Stimulated activated naive B cell treated with anti-CD40 and anti-IgM and Interleukin-4, amounts not matched to agents 10 μg/mL and 1 μg/mL and 100 μg/mL, for 72 hours (primary cell): Measurements from ENCODE around the gene IL17RC.
"Not testable (repeated sequence)": the region's sequence is repeated elsewhere in the genome, so short reads cannot be mapped to it uniquely, and the experiment has no call there.

ENCODE experiments used
- ATAC-seq, 2 donors: fragments of 150-1000 bp; cut with Tn5 transposase; replicated peaks; 2 replicates each; pipeline ENCODE4 v1.10.0; 2021; ENCODE audit warnings: moderate library complexity in 1 of 2
- DNase-seq: peaks from one replicate; pipeline ENCODE4 v3.0.0; 2021
- H3K27ac Mint-ChIP-seq: one replicate; pipeline ENCODE4 v1.8.0; 2022; ENCODE audit warnings: mild to moderate bottlenecking, mixed read lengths
- H3K27me3 Mint-ChIP-seq, 2 donors: one replicate each; pipeline ENCODE4 v1.8.0; 2022; ENCODE audit warnings: mixed read lengths in 2 of 2
- H3K36me3 Mint-ChIP-seq, 2 donors: one replicate each; pipeline ENCODE4 v1.8.0; 2022; ENCODE audit warnings: mixed read lengths in 2 of 2, mild to moderate bottlenecking in 1 of 2
- H3K4me1 Mint-ChIP-seq, 2 donors: one replicate each; pipeline ENCODE4 v1.8.0; 2022; ENCODE audit warnings: mixed read lengths in 2 of 2, mild to moderate bottlenecking in 1 of 2
- H3K4me3 Mint-ChIP-seq, 2 donors: one replicate each; pipeline ENCODE4 v1.8.0; 2022; ENCODE audit warnings: mild to moderate bottlenecking in 2 of 2, mixed read lengths in 2 of 2, moderate library complexity in 1 of 2
- H3K9me3 Mint-ChIP-seq, 2 donors: one replicate each; pipeline ENCODE4 v1.8.0; 2022; ENCODE audit warnings: mixed read lengths in 2 of 2, mild to moderate bottlenecking in 1 of 2

The IL17RC gene

DNA sequence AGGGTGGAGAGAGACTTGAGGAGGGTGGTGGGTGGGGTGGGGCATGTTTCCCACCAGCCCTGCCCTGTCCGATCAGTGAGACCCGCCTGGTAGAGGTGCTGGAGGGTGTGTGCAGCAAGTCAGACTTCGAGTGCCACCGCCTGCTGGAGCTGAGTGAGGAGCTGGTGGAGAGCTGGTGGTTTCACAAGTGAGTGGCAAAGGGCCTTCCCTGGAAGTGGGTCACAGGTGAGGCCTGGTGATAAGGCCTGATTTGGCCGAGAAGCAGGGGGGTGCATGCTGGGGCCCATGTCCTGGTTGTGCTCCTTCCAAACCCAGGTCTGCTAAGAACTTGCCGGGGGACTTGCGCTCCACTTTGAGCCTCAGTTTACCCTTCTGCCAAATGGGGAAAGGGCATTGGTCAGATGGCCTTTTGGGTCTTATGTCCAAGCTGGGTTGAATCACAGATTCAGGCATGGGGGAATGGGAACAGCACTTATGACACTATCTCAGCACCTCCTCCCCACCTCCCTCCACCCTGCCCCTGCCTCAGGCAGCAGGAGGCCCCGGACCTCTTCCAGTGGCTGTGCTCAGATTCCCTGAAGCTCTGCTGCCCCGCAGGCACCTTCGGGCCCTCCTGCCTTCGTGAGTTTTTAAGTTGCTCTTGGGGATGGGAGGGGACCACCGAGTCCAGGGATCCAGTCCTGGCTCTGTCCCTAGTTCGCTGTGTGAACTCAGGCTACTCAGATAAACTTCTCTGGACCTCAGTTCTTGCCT, 20.8 kb downstream of the IL17RC start:
- no peaks in the 10 kb centered on the region for H3K27me3 Mint-ChIP-seq
- peaks cover 0 to 1% of the 10 kb centered on the region in 2 donors for H3K9me3 Mint-ChIP-seq
- ATAC-seq (no peak), DNase-seq (no peak)
- peaks cover 30 to 34% of the 10 kb centered on the region in 2 donors for H3K36me3 Mint-ChIP-seq
- no peak overlapping the region for H3K27ac Mint-ChIP-seq
- no peak overlapping the region for H3K4me3 Mint-ChIP-seq
- peaks cover 14 to 30% of the 10 kb centered on the region in 2 donors for H3K4me1 Mint-ChIP-seq

GRCh38 chr3:9938966-9939365, 22.1 kb downstream of the IL17RC start:
- ATAC-seq = no peak
- no peaks in the 10 kb centered on the region for H3K27me3 Mint-ChIP-seq
- peaks cover 33 to 46% of the 10 kb centered on the region in 2 donors for H3K36me3 Mint-ChIP-seq
- peaks cover 0 to 1% of the 10 kb centered on the region in 2 donors for H3K9me3 Mint-ChIP-seq
- H3K27ac Mint-ChIP-seq = no peak overlapping the region
- DNase-seq = no peak
- peaks cover 14 to 20% of the 10 kb centered on the region in 2 donors for H3K4me1 Mint-ChIP-seq
- no peak overlapping the region for H3K4me3 Mint-ChIP-seq

GRCh38 chr3:9939906-9940305, 23.0 kb downstream of the IL17RC start:
- Mint-ChIP-seq H3K4me1 (peaks cover 9 to 13% of the 10 kb centered on the region in 2 donors), H3K36me3 (peaks cover 32 to 51% of the 10 kb centered on the region in 2 donors), H3K4me3 (peak overlapping the region in 1 of 2 donors; percentile 25)
- not testable (repeated sequence) for DNase-seq, H3K27me3 Mint-ChIP-seq, H3K9me3 Mint-ChIP-seq, H3K27ac Mint-ChIP-seq, ATAC-seq

DNA sequence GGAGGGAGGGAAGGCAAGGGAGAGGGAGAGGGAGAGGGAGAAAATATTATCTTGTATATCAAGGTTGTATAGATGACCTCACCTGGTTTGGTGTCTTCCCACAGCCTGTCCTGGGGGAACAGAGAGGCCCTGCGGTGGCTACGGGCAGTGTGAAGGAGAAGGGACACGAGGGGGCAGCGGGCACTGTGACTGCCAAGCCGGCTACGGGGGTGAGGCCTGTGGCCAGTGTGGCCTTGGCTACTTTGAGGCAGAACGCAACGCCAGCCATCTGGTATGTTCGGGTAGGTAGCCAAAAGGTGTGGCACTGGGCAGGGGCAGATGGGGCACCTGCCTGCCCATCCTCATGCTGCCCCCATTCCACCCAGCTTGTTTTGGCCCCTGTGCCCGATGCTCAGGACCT, 23.8 kb downstream of the IL17RC start:
- Mint-ChIP-seq H3K4me3 (no peak overlapping the region), H3K27ac (no peak overlapping the region), H3K36me3 (peaks cover 25 to 48% of the 10 kb centered on the region in 2 donors), H3K27me3 (no peaks in the 10 kb centered on the region), H3K4me1 (peaks cover under 1 to 9% of the 10 kb centered on the region in 2 donors), H3K9me3 (peaks cover 0 to 1% of the 10 kb centered on the region in 2 donors)
- ATAC-seq (no peak), DNase-seq (no peak)

- ATAC-seq (no peak), DNase-seq (no peak)
- Mint-ChIP-seq H3K27me3 (no peaks in the 10 kb centered on the region), H3K4me1 (peaks cover 0 to 13% of the 10 kb centered on the region in 2 donors), H3K36me3 (peaks cover 26 to 46% of the 10 kb centered on the region in 2 donors), H3K27ac (peak overlapping the region; percentile 51), H3K4me3 (no peak overlapping the region), H3K9me3 (peaks cover 0 to 1% of the 10 kb centered on the region in 2 donors)
Observed at GRCh38 chr3:9942164-9942563, 25.3 kb downstream of the IL17RC start.

- Mint-ChIP-seq H3K27me3 (no peaks in the 10 kb centered on the region), H3K9me3 (peaks cover 0 to 1% of the 10 kb centered on the region in 2 donors), H3K4me1 (peaks cover 0 to 13% of the 10 kb centered on the region in 2 donors), H3K4me3 (no peak overlapping the region), H3K27ac (peak overlapping the region; percentile 32), H3K36me3 (peaks cover 21 to 40% of the 10 kb centered on the region in 2 donors)
- ATAC-seq (no peak), DNase-seq (no peak)
Observed at GRCh38 chr3:9942934-9943690, 26.2 kb downstream of the IL17RC start.

DNA sequence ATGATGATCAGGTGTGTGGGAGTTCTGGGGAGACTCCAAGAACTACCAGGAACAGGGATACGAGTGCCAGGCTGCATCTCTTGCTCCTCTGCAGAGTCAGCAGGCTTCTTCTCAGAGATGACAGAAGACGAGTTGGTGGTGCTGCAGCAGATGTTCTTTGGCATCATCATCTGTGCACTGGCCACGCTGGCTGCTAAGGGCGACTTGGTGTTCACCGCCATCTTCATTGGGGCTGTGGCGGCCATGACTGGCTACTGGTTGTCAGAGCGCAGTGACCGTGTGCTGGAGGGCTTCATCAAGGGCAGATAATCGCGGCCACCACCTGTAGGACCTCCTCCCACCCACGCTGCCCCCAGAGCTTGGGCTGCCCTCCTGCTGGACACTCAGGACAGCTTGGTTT, 27.4 kb downstream of the IL17RC start:
- ATAC-seq (no peak), DNase-seq (no peak)
- Mint-ChIP-seq H3K27ac (no peak overlapping the region), H3K9me3 (peaks cover 0 to 1% of the 10 kb centered on the region in 2 donors), H3K4me1 (peaks cover 0 to 13% of the 10 kb centered on the region in 2 donors), H3K27me3 (no peaks in the 10 kb centered on the region), H3K4me3 (no peak overlapping the region), H3K36me3 (peaks cover 16 to 42% of the 10 kb centered on the region in 2 donors)

GRCh38 chr3:9945358-9945757, 28.5 kb downstream of the IL17RC start:
- no peak overlapping the region for H3K27ac Mint-ChIP-seq
- no peaks in the 10 kb centered on the region for H3K27me3 Mint-ChIP-seq
- no peak for ATAC-seq
- no peak for DNase-seq
- H3K4me3 Mint-ChIP-seq = no peak overlapping the region
- peaks cover 16 to 50% of the 10 kb centered on the region in 2 donors for H3K36me3 Mint-ChIP-seq
- H3K9me3 Mint-ChIP-seq = peaks cover 0 to 1% of the 10 kb centered on the region in 2 donors
- H3K4me1 Mint-ChIP-seq = peaks cover 2 to 18% of the 10 kb centered on the region in 2 donors

DNA sequence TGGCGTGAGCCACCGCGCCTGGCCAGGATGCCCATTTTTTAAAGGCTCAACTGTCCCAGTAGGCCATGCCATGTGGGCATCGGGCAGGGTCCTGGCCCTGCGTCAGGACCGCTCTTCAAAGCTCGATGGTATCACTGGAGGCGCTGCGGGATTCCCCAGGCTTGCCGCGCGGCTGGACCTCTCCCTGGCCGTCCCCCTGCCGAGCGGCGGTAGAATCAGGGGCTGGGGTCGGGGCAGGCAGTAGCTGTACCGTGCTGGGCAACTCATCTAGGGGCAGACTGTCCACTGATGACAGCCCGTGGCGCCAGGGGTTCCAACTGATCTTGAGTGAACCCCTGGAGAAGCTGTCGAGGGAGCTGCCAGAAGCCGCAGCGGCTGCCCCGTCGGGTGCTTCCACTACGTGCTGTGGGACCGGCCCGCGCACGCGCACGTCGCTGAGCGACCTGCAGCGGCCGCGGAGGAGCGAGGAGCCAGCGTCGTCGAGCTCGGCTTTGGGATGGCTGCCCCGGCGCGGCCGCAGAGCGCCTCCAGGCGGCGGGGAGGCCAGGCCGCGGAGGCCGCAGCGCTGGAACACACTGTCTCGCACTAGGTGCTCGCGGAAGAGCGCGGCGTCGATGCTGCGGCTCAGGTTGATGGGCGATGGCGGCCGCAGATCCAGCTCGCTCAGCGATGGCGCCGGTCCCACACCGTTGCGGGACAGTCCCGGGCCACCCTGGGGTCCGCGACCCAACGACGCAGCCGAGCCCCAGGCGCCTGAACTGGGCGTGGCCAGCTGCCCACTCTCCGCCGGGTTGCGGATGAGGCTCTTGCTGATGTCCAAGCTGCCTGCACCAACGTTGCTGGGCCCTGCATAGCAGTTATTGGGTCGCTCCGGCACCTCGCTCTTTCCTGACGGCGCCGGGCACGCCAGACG, 29.5 kb downstream of the IL17RC start:
- Mint-ChIP-seq H3K27ac (peak overlapping the region; percentile 93), H3K4me3 (peak overlapping the region; percentile 79 to 83), H3K36me3 (peaks cover 10 to 44% of the 10 kb centered on the region in 2 donors), H3K9me3 (no peaks in the 10 kb centered on the region), H3K4me1 (peaks cover 8 to 28% of the 10 kb centered on the region in 2 donors), H3K27me3 (no peaks in the 10 kb centered on the region)
- DNase-seq (peak; percentile 60), ATAC-seq (peak; percentile 65 to 83)

DNA sequence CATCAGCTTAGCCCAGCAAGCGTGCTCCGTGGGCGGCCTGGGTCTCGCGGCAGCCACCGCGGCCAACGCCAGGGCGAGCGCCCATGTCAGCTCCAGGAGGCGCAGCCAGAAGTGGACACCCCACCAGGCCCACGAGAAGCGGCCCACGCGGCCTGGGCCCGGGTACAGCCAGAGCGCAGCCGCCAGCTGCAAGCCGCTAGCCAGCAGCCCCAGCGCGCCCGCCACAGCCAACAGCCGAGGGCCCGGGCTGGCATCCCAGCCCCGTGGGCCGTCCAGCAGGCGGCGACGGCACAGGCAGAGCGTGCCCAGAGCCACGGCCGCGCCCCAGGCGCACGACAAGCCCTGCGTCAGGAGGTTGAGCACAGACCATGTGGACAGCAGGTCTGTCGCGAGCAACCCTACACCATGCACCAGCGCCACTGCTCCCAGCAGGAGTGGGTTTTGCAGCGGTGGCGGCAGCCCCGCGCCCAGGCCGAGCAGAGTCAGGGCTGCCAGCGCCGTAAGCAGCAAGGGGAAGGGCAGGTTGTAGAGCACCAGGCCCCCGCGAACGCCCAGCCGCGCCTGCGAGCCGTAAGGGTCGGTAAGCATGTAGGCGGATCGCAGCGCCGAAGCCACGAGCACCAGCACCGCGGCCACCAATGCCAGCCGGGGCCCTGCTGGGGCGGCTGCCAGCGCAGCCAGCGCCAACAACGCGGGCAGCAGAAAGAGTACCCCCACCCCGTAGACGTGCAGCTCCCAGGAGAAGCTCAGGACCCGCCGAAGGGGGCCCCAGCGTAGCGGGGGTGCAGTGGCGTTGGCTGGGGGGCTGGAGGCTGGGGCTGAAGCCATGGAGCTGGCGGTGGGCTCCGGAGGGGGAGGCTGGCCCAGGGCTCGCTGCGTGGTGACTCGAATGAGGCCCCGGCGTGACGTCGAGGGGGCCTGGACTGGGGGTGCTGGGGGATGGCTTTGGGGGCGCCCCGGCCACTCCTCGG, 30.4 kb downstream of the IL17RC start:
- ATAC-seq (no peak), DNase-seq (no peak)
- Mint-ChIP-seq H3K36me3 (peaks cover 10 to 43% of the 10 kb centered on the region in 2 donors), H3K27ac (no peak overlapping the region), H3K27me3 (no peaks in the 10 kb centered on the region), H3K9me3 (no peaks in the 10 kb centered on the region), H3K4me1 (peaks cover 13 to 31% of the 10 kb centered on the region in 2 donors), H3K4me3 (no peak overlapping the region)

DNA sequence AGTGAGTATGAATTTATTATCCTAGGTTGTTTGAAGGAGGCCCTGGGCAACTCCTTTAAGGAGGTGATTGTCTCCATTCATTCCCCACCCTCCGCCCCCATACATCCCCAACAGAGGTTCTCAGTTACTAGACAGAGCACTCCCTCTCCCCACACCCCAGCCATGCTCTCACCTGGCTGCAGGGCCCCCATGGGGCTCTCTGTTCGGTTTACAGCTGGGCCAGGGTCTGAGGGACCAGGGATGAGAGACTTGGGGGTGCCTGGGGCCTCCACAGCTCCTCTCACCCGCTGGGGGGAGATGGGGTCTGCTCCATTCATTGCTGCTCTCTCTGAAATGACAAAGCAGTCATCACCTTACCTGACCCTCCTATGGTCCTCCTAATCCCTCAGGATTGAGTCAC, 31.7 kb downstream of the IL17RC start:
- no peak for DNase-seq
- peaks cover 6 to 35% of the 10 kb centered on the region in 2 donors for H3K36me3 Mint-ChIP-seq
- no peak for ATAC-seq
- H3K27me3 Mint-ChIP-seq = no peaks in the 10 kb centered on the region
- H3K9me3 Mint-ChIP-seq = no peaks in the 10 kb centered on the region
- H3K4me3 Mint-ChIP-seq = no peak overlapping the region
- peaks cover 14 to 31% of the 10 kb centered on the region in 2 donors for H3K4me1 Mint-ChIP-seq
- H3K27ac Mint-ChIP-seq = no peak overlapping the region

DNA sequence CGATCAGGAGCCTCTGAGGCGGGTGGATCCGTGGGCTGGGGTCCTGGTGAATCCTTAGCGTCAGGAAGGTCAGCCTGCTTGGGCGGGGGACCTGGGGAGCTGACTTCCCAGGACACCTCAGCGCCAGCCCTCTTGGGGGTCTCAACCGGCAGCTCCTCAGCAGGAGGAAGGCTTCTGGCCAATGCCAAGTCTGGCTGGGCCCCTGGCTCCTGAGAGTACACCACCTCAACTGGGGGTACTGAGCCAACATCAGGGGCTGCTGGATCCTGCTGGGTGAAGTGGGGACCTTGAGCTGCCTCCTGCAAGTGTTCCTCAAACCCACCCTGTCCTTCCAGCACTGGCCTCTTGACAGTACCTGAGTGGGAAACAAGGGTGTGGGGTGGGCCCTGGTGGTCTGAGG, 32.2 kb downstream of the IL17RC start:
- H3K9me3 Mint-ChIP-seq = no peaks in the 10 kb centered on the region
- no peaks in the 10 kb centered on the region for H3K27me3 Mint-ChIP-seq
- no peak overlapping the region for H3K27ac Mint-ChIP-seq
- H3K4me1 Mint-ChIP-seq = peaks cover 14 to 31% of the 10 kb centered on the region in 2 donors
- ATAC-seq (no peak), DNase-seq (no peak)
- peaks cover 6 to 30% of the 10 kb centered on the region in 2 donors for H3K36me3 Mint-ChIP-seq
- H3K4me3 Mint-ChIP-seq = no peak overlapping the region

GRCh38 chr3:9949626-9950025, 32.7 kb downstream of the IL17RC start:
- H3K4me3 Mint-ChIP-seq = no peak overlapping the region
- H3K4me1 Mint-ChIP-seq = peaks cover 14 to 31% of the 10 kb centered on the region in 2 donors
- H3K36me3 Mint-ChIP-seq = peaks cover 6 to 26% of the 10 kb centered on the region in 2 donors
- H3K27ac Mint-ChIP-seq = no peak overlapping the region
- no peaks in the 10 kb centered on the region for H3K9me3 Mint-ChIP-seq
- no peaks in the 10 kb centered on the region for H3K27me3 Mint-ChIP-seq
- DNase-seq (no peak), ATAC-seq (no peak)
